ENCODE results near the gene GUCA2B.
A peak's percentile ranks its signal among the peaks of the same experiment; 100 is the strongest.

GUCA2B gene

DNA sequence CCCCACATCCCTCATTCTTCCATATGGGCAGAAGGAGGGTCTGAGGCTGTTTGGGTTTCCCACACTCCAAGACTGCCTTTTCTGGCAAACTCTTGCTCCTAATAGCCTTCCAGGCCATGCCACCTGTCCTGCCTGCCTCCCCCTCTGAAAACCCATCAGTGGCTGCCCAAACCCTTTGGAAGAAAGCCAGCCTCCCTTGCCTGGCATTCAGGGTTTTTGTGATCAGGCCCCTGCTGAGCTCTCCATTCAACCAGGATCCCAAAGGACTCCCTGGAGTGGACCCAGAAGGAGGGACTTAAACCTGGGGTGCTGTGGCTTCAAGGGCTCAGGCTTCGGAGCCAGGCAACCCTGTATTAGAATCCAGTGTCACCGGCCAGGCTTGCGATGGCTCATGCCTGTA lies 15.6 kb downstream of the GUCA2B start:
- no peak for DNase-seq

DNA sequence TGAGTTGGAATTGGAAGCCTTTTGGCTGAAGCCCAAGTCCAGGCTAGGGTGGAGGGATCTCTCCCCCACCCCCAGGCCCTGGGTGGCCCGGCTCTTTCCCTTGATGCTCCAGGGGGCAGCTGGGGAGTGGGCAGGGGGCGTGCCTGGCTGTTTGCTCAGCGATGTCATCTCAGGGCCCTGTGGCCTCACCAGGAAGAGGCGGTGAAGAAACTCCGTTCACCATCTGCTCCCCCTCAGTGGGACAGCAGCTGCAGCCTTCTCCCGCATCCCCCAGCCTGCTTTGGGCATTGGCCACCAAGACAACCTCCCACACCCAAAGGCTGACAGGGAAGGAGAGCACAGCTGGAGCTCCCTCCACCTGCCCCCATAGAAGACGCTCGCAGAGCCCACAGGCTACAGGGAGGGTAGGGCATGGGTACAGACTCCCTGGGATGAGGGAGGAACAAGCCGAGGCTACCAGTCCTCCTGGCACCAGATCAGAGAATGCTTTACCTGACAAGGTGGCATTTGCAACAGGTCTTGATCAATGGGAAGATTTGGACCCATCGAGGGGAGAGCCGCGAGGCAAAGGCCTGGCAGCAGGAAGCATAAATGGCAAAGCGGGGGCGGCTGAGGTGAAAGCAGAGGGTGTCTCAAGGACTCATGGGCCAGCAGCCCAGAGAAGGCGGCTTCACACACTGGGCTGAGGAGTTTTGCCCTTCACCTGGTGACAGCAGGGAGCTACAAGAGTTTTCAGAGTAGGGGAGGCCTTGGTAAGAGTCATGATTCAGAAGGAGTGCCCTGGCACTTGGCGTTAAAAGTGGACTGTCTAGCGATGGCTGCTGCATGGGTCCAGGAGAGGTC lies 17.8 kb downstream of the GUCA2B start:
- no peak for DNase-seq

DNA sequence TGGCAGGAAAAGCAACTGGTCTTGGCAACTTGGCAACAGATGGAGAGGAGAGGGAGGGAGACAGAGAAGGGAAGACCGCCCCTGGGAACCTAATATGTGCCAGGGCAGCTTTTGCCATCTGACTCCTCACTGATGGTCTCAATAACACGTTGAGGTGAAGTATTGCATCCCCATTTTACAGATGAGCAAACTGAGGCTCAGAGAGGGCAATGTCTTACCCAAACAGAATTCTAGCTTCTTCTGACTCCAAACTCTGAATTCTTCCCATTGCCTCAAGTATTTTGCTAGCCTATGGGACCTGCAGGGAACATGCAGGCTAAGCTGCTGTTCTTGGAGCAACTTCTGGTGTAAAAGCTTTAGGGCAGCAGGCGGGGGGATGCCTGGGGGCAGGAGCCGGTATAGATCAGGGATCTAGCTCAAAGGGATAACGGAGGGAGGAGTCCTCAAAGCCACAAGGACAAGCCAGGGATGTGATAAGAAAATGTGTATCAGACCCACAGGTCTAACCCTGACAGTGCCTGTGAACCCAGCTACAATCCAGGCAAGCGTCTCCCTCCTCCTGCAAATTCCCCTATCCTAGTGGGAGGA lies 18.6 kb downstream of the GUCA2B start:
- DNase-seq: no peak

DNA sequence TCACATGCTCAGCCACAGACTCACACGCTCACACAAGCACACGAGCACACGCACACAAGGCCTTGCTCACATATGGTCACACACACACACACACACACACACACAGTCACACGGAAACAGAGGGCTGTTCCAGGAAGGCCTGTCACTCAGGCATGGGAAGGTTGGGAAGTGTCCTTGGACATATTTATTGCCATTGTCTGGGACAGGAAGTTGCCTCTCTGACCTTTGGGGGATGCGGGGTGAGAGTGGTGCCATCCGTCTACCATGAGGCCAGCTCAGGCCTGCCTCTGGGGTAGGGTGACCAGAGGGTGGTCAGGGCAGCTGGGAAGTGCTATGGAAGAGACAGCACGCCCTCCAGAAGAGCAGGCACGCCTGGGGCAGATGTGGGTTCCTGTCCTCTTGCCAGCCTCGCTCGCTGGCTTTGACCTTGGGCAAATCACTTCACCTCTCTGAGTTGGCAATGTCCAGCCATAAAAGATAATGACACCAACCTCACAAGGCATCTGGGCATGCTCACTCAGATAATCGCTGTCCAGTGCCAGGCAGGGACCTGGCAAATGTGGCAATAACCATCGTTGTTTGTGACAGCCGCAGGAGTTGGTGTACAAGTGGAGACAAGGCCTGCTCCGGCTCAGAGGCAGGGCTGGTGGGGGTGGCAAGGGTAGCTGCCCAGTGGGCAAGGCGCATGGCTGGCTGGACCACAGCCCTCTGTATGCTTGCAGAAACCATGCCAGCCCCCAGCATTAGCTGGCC lies 19.3 kb downstream of the GUCA2B start:
- DNase-seq: no peak

DNA sequence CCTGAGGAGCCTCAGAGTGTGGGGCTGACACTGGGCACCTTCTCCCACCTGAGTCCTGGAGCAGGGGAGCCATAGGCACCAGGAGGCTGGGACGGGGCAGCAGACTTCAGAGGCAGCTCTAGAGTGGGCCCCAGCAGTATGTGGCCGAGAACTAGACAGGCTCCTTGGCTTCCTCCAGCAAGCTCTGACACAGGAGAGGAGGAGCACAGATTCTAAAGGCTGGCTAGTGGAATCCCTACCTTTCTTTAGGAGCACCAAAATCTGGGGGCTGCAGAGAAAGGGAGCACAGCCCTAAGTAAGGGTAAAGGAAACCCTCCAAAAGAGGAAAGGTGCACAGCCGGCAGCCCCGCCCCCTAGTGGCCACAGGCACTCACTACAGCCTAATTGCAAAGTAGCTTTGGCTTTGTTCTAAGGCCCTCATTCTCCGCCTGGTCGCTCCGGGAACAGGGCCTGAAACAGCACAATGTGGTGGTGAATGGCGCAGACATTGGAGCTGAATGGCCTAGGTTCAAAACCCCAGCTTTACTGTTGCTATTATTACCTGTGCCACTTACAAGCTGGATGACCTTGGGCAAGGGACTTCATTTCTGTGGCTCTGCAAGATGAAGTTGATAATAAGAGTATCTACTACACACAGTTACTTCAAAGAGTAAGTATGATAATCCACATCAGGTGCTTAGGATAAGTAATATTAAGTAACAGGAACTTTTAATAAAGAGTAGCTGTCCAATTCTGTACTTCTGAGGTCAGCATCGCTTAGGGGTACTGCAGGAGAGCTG lies 20.1 kb downstream of the GUCA2B start:
- peak; percentile 55 for DNase-seq

DNA sequence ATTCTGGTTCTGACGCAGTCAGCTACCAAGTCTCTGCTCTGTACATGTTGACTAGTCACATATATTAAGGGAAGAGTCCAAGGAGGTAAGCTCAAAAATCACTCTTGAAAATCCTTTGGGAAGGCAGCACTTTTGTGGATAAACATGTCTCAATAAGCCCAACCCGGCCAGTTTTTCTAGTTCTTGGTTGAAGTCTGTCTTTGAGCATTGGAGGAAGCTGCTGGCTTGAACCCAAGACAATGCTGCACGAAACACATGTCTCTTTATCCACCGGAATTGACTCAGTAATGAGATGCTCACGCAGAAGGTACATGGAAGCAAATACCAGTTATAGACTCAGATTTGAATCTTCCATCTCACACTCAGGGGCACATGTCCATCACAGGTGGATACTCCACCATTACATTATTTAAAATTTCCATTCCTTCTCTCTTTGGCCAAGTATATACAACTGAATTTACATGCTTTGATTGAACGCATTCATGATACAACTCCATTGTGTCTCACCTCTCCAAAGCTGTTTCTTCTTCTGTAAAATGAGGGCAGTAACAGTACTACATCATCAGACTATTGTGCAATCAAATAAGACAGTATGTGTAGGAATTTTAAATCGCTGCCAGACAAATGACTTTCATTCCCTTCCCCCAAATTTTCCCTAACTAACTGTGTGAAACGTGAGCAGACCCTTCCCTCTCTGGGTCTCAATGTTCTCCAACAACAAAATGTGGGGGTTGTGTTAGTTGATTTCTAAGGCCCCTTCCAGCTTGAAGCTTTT lies 20.9 kb downstream of the GUCA2B start:
- no peak for DNase-seq

DNA sequence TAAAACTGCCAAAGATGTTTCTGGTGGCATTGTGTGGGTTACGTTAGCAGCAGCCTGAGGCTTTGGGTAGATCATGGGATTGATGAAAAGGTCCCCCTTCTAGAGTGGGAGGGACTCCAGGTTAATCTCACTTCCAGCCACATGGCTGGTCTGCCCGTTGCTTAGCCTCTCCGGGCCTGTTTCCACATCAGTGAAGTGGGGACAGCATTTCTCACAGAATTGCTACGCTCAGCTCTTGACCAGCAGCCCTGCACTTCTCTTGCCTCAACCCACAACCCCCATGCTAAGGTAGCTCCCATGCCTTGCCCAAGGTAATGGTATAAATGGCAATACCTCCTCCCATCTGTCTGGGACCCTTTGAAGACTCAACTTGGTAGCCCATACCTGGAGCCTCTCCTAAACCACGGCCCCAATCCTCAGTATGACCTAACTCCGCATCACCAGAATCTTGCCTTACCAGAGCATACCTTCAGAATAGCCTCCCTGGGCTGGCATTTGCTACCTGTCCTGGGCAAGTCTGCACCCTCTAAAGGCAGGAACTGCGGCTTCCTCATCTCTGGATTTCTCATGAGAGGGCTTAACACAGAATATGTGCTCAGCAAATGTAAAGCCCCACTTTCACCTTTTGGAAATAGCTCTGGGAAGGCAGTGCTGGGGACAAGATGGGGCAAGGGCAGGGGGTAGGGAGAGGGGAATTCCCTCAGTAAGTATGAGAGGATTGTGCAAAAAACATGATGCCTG lies 22.3 kb downstream of the GUCA2B start:
- DNase-seq: no peak

DNA sequence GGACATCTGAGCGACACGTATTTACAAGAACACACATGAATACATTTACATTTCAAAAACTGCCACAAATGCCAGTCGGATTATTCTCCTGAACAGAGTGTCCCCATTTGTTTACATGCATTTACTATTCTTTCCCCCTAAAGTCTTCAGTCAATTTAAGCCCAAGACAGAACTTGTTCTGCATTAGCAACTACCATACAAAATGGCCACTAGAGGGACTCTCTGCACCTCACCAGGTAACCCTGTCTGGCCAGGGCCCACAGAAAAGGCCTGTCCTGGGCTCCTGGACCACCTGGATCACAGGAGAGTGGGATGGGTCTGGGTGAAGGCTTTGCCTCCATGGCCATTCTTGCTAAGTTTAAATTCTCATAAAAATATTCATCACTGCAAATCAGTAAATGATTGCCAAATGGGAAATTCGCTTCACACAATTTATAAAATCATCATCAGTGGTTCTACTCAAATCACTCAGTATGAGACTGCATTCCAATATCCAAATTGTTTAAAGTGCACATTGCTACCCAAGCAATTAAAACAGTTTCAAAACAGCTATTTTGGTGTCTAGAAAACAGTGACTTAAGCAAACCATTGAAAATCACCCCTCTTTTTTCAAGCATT lies 23.8 kb downstream of the GUCA2B start:
- no peak for DNase-seq

DNA sequence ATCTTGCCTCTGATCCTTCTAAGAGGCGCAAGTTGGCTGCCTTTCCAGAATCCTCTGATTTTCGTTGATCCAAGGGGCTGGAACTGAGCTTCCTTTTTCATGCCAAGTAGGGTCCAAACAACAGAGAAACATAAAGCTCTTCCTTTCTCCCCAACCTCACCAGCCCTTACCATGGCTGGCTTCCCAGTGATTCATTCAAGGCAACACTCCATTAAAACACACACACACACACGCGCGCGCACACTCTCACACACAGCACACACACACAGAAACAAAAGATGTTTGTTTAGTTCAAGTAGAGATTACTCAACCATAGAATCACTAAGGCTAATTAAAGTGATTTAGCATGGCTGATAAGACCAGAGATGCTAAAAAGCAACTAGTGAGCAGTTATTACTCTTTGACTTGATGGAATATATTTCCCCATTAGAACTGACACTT lies 24.4 kb downstream of the GUCA2B start:
- DNase-seq: no peak

DNA sequence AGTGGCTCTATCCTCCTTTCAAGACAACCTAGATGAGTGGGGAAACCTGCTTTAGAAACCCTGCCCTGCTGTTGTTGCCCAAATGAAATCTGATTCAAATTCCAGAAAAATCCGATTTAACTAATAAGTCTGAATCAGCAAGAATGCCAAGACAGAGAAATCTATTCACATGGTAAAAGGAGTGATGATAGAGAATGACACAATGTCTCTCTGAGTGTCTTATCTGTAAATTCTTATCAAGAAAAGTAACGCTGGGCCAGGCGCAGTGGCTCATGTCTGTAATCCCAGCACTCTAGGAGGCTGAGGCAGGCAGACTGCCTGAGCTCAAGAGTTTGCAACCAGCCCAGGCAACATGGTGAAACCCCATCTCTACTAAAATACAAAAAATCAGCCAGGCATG lies 25.0 kb downstream of the GUCA2B start:
- DNase-seq: no peak

DNA sequence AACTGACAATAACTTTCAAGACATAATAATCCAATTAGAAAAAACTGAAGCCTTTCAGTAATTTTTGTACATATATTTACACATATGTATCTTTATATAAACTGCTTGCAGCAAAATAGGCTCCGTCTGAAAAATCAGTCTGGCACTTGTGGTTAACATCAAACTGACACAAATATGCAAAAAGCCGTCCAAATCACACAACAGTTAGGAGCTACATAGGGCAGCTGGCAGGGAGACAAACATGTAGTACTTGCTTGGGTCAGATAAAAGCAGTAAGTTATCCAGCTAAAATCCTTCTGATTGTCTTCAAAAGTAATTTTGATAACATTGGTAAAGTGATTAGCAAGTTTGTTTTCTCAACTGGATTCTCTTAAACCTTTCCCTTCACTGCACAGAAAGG lies 26.1 kb downstream of the GUCA2B start:
- no peak for DNase-seq

DNA sequence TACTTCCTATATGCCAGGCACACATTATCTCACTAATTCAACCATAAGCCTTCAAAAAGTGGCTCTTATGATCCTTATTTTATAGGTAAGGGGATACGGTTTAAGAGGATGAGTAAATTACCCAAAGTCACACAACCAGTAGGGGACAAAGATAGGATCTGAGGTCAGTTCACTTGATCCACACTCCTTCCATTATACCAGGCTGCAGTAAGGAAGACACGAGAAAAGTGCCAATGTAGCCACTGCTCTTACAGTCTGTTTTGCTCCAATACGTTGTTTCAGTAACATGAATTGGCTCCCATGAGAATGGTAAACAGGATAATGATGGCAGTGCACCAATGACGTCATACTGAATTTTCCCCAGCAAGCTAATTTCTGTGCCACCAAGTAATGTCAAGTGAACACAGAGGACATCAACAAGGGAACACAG lies 26.7 kb downstream of the GUCA2B start:
- no peak for DNase-seq

DNA sequence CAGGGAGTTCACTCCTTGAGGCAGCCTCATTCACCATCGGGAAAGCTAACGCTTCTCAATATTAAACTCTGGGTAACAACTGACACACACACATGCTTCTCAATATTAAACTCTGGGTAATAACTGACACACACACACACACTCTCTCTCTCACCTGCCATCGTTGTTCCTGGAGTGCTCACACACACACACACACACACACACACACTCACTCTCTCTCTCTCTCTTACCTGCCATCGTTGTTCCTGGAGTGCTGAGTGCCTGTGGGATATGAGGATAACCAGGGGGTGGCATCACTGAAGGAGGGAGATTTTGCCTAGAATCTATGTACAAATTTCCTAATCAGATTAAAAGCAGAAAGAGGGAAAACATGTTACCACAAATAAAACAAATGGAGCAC lies 28.5 kb downstream of the GUCA2B start:
- DNase-seq: no peak

DNA sequence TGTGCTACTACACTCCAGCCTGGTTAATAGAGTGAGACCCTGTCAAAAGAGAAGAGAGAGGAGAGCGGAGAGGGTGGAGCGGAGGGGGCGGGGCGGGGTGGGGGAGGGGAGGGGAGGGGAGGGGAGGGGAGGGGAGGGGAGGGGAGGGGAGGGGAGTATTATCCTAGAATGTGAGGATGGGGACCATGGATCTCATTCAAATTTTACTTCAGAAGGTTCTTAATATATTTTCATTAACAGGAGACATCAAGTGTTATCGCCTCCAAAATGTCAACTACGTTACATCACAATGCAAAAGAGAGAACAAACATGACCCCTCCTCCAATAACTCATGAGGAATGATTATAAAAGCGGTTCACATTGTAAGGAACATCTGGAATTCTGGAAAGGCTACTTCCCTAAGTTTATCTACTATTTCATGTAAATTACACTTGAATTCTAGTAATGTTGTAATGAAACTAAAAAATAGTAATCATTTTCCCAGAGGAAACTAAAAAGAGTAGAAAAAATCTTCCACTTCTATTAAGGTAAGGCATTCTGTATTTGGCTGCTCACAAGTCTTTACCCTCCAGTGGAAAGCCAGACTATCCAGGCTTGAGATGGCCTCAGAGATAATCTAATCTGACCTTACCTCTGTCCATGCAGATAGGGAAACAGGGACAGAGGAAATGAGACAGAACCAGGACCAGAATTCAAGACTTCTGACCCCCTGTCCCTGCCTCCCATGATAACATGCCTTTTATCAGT lies 30.2 kb downstream of the GUCA2B start:
- no peak for DNase-seq

DNA sequence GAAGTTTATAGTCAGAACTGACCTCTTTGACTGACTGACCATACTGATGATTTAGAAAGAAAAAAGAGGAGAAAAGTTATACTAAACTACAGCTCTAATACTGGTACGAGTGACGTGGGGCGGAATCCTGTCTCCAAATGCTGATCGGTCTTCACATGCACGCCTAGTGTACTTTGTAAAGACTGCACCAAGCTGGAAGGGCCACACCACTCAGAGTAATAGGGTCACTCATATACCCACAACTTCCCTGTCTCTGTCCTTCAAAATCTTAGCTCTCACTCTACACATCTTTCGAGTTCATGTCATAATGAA lies 30.7 kb downstream of the GUCA2B start:
- no peak for DNase-seq

DNA sequence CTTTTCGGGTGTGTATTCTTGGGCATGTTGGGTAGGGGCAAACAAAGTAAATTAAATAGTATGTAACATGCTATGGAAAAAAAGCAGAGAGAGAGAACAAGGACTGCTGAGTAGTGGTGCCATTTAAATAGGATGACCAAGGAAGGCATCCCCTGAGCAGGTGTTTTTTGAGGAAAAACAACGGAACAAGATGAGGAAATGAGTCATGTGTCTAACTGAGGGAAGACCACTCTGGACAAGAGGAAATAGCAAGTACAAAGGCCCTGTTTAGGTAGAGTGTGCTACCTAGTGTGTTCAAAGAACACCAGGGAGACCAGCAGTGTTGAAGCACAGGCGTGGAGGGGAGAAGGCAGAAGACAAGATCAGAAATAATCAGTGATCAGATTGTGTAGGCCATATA lies 31.4 kb downstream of the GUCA2B start:
- no peak for DNase-seq

DNA sequence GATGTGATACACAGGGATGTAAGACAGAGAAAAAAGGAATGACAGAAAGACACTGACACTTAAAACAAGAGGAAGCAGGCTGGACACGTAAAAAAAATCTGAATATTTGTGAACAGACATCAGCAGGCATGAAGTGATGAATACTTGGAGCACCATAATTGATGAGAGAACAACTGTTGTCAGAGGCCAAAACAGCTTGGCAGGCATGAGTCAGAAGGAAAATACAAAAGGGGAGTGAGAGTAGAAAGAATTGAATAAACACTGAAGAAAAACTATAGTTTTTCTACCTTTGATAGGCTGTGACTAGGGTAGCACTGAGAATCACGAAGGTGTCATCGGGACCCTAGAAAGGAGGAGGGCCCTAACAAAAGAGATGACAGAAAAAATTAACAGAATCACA lies 32.9 kb downstream of the GUCA2B start:
- no peak for DNase-seq

DNA sequence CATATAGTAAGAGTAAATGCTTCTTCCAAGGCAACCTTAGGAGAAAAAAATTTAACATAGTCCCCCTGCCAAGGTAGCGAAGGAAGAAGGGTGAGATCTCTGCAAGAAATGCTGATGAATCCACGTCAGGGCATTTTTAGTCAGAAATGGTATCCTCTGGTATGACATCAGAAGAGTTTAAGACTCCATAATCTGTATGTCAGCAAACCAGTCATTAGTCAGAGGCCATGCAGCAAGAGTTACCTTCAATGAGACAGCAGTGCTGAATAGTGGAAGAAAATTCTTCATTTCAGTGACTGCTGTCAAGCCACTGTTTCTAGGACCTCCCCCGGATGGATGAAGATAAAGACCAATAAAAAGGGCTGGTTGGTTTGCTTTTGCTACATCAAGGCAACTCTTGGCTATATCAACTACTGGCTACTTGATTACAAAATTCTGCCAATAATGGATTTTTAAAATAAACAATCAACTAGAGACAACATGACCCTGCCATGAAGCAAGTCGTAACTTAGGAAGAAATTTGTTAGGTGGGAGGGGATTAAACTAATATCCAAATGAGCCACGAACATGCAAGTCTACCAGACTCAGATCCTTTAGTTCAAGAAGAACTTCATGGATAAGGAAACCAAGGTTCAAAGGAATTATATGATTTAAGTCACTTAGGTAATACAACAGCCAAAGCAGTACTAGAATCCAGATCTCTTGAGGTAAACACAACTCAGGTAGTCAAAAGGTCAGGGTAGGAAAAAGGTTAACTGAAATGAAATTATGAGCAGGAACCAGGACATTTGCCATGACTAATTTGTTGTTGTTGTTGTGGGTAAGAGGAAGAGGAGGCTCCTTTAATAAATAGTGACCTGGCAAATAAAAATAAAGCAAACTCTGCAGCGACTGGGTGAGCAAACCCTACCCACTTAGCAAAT lies 37.0 kb downstream of the GUCA2B start:
- no peak for DNase-seq

DNA sequence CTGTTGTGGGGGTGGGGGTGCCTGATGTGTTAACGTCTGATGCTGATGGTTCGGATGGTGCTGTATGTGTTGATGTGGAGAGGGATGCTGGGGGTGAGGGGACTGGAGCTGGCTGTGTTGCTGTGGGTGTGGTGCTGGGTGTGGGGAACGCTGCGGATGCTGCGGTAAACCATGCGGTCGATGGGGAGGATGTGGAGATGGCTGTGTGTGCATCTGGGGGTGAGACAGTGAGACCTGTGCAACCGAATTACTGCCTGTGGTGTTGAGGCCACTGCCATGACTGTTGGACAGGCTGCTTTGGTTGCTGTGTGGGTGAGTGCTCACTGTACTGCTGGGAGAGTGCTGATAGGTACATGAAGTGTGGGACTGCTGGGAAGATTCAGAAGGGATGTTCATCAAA lies 38.1 kb downstream of the GUCA2B start:
- no peak for DNase-seq

Measured in KG1 (cell line).